VCaP (cell line): ENCODE data around the gene GNAT2.

Experiments used
- H3K27ac ChIP-seq: fragments of 450-650 bp; 2 replicates; pipeline ENCODE4 v1.5.1; 2017
- TF ChIP-seq, protein P1 (sequence below): fragments of 450-650 bp; conservative IDR thresholded peaks from 2 replicates; pipeline ENCODE4 v1.5.1; 2017; ENCODE audit warnings: mild to moderate bottlenecking, moderate library complexity

Gene GNAT2

DNA sequence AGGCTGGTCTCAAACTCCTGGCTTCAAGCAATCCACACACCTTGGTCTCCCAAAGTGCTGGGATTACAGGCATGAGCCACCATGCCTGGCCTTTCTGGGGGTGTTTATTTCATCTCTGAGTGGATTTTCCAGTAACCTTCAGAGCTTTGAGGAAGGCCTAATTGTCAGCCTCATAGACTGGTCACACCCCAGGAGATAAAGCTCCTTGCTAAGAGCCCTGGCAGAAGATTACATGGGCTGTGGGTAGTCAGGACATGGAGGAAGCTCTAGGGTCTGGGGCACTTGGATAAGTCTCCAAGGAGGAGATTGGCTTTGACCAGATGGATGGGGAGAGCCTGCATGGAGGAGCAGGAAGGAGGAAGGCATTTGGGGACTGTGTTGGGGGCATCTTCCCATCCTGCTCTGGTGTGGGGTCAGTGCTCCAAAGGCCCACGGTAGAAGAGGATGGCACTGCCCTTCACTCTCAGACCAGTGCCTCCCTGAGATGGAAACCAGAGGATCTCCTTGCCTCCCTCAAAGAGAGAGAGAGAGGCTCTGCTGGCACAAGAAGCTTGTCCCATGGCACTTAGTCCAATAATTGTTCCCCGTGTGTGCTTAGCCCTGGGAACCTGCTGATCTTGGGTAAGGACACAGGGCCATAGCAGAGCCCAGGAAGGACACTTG is 21.8 kb upstream of the GNAT2 start:
- no peak overlapping the region for H3K27ac ChIP-seq
- TF ChIP-seq, protein P1, sequence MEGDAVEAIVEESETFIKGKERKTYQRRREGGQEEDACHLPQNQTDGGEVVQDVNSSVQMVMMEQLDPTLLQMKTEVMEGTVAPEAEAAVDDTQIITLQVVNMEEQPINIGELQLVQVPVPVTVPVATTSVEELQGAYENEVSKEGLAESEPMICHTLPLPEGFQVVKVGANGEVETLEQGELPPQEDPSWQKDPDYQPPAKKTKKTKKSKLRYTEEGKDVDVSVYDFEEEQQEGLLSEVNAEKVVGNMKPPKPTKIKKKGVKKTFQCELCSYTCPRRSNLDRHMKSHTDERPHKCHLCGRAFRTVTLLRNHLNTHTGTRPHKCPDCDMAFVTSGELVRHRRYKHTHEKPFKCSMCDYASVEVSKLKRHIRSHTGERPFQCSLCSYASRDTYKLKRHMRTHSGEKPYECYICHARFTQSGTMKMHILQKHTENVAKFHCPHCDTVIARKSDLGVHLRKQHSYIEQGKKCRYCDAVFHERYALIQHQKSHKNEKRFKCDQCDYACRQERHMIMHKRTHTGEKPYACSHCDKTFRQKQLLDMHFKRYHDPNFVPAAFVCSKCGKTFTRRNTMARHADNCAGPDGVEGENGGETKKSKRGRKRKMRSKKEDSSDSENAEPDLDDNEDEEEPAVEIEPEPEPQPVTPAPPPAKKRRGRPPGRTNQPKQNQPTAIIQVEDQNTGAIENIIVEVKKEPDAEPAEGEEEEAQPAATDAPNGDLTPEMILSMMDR, result no peak

DNA sequence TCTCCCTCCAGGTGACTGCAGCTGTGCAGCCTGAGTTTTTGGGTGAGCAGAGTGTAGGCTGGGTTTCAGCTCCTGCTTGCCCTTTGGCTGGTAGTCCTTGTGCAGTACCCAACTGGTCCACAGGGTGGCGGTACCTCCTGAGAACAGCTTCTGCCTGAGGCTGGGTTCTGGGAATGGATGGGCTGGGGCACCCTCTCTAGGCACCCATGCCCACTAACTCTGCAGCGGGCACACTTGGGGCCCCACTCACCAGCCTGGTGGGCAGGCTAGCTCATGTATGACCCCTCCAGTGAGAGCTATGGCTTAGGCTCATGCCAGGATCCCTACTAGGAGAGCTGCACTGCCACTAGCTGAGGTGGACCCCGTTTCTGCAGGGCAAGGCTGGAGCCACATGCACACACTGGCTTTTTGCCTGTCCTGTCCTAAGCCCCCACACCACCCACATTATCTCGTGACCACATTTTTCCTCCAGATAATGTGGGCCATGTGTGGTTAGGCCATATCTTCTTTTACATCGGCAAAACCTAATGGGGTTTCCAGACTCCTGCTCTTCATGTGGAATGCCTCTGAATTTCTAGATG is 21.0 kb upstream of the GNAT2 start:
- TF ChIP-seq, protein P1, result peak; percentile 90
- no peak overlapping the region for H3K27ac ChIP-seq

DNA sequence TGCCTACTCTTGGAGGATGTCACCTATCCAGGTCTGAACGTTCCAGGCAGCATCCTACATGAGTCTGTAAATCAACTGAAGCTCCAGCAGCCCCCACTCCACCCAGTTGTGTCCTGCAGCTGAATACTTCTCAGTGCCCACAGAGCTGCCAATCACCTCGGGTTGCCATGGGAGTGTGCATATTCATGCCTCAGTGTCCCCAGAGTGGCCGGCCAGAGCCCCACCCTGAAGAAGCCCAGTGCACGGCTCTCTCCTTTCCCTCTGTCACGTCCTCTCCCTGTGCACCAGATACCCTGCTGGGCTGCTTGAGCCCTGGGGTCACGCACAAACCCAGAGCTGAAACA is 20.4 kb upstream of the GNAT2 start:
- TF ChIP-seq, protein P1, result no peak
- no peak overlapping the region for H3K27ac ChIP-seq

DNA sequence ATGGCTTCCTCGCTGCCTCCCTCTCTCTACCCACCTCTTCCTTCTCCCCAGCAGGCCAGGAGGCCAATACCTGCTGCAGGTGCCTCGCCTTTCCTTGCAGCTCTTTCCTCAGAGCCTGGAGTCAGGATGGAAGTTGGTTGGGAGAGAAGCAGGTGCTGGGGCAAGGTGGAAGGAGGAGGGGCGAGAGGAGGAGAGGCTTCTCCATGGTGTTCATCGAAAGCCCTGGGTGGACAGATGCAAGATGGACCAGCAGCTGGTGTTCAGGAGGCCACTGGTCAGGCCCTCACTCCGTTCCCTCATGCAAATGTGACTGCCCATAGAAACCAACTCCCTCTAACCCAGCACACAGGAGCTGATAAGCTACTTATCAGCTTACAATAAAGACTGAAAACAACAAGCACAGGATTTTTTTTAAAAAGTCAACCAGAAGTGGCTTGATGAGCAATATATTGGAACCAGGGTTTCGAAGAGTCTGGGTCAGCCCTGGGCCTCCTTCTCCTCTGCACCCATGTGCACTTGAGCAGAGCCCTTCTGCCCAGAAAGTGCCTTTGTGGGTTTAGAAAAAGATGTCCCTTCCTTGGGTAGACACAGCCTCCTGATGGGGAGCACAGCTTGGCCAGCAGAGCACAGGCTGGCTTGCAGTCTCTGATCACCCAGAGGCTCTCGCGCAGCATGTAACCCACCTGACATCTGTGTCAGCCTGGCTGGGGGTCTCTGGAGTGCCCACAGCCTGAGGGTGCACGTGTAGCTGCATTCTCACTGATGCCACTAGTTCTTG is 19.8 kb upstream of the GNAT2 start:
- TF ChIP-seq, protein P1, result no peak

DNA sequence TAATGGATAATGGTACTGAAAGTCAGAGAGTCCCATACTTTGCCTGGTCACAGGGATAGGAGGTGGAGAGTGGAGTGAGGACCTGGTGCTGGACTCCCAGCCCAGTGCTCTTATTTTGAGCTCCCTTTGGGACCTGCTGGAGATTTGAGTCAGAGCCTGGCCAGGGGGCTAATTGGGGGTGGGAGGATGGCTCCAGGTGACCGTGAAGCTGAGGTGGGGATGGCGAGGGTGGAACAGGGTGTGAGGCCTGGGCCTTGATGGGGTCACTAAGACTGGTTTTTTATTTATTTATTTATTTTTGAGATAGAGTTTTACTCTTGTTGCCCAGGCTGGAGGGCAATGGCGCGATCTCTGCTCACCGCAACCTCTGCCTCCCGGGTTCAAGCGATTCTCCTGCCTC is 18.0 kb upstream of the GNAT2 start:
- H3K27ac ChIP-seq, result no peak overlapping the region

More for the DNA sequence above, 19.8 kb upstream of the GNAT2 start:
- no peak overlapping the region for H3K27ac ChIP-seq

DNA sequence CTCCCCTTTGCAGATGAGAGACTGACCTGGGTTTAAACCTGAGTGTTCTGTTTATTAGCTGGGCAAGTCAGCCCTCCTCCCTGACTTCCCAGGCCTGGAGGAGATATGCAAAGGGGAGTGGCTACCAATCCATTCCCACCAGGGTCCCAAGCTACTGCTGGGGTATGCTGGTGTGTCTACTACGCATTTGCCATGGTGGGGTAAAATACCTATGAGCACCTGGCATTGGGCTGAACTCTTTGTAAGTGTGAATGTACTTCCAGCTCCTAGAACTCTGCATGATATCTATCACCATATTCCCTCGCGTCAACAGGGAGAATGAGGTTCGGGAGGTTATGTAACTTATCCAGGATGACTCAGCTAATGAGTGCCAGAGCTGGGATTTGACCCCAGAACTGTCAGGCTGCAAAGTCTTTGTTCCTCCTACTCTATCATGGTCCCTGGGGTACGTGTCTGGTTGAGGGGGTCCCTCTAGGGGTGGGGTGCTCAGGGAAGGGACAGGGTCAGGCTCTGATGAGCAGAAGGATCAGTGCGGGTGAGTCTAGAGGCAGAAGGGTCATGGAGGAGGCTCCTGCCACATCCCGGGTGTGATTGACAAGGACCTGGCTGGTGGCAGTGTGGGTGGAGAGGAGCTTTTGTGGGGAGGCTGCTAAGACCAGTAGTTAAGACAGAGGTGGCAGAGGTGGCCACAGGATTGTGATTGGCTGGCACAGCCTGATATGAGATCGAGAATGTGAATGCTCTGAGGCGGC is 17.0 kb upstream of the GNAT2 start:
- no peak overlapping the region for H3K27ac ChIP-seq

More for the DNA sequence above, 18.0 kb upstream of the GNAT2 start:
- TF ChIP-seq, protein P1, result no peak

More for the DNA sequence above, 17.0 kb upstream of the GNAT2 start:
- TF ChIP-seq, protein P1, result no peak
